IPS-20b (cell line): Measurements from ENCODE around the gene MSRB3.
"Not testable (repeated sequence)": the region's sequence is repeated elsewhere in the genome, so short reads cannot be mapped to it uniquely, and the experiment has no call there.

ENCODE experiments used
- H3K27ac ChIP-seq: one replicate; pipeline ENCODE4 v1.5.1; 2013; ENCODE audit warnings: low read length
- H3K27me3 ChIP-seq: 2 replicates; pipeline ENCODE4 v1.6.1; 2013; ENCODE audit warnings: mild to moderate bottlenecking, low read length, inconsistent platforms; ENCODE audit not compliant: insufficient read depth
- H3K36me3 ChIP-seq: 2 replicates; pipeline ENCODE4 v1.6.1; 2013; ENCODE audit warnings: low read depth, mild to moderate bottlenecking, inconsistent platforms, low read length, moderate library complexity; ENCODE audit not compliant: insufficient read depth
- H3K4me1 ChIP-seq: 2 replicates; pipeline ENCODE4 v1.6.1; 2013; ENCODE audit warnings: mild to moderate bottlenecking, control low read depth, inconsistent platforms, low read length, moderate library complexity; ENCODE audit not compliant: insufficient read depth
- H3K4me3 ChIP-seq: 2 replicates; pipeline ENCODE4 v1.5.1; 2013; ENCODE audit warnings: mild to moderate bottlenecking, low read length, inconsistent platforms
- H3K9ac ChIP-seq: 2 replicates; pipeline ENCODE4 v1.6.1; 2013; ENCODE audit warnings: low read depth, mild to moderate bottlenecking, inconsistent platforms, low read length, moderate library complexity
- H3K9me3 ChIP-seq: 2 replicates; pipeline ENCODE4 v1.6.1; 2013; ENCODE audit warnings: mild to moderate bottlenecking, low read depth, low read length, inconsistent platforms; ENCODE audit not compliant: insufficient read depth

Gene MSRB3

GRCh38 chr12:65269603-65270002 lies 8.9 kb upstream of the MSRB3 start:
- H3K9me3 ChIP-seq = no peaks in the 10 kb centered on the region
- H3K9ac ChIP-seq = no peak overlapping the region
- H3K4me1 ChIP-seq = no peaks in the 10 kb centered on the region
- H3K36me3 ChIP-seq = no peaks in the 10 kb centered on the region
- H3K4me3 ChIP-seq = no peak overlapping the region
- no peaks in the 10 kb centered on the region for H3K27me3 ChIP-seq
- H3K27ac ChIP-seq = no peak overlapping the region

GRCh38 chr12:65274602-65275272 lies 3.7 kb upstream of the MSRB3 start:
- Histone ChIP-seq H3K9me3 (no peaks in the 10 kb centered on the region), H3K9ac (no peak overlapping the region), H3K4me1 (peaks cover 11% of the 10 kb centered on the region), H3K4me3 (no peak overlapping the region), H3K27me3 (peaks cover 25% of the 10 kb centered on the region), H3K36me3 (no peaks in the 10 kb centered on the region), H3K27ac (no peak overlapping the region)

- no peak overlapping the region for H3K27ac ChIP-seq
- H3K27me3 ChIP-seq = peaks cover 34% of the 10 kb centered on the region
- H3K9me3 ChIP-seq = no peaks in the 10 kb centered on the region
- H3K4me3 ChIP-seq = no peak overlapping the region
- H3K9ac ChIP-seq = no peak overlapping the region
- no peaks in the 10 kb centered on the region for H3K36me3 ChIP-seq
- H3K4me1 ChIP-seq = peaks cover 11% of the 10 kb centered on the region
Measured at GRCh38 chr12:65275627-65276026, 2.9 kb upstream of the MSRB3 start.

- peaks cover 11% of the 10 kb centered on the region for H3K4me1 ChIP-seq
- no peak overlapping the region for H3K9ac ChIP-seq
- no peak overlapping the region for H3K27ac ChIP-seq
- peaks cover 35% of the 10 kb centered on the region for H3K27me3 ChIP-seq
- H3K36me3 ChIP-seq = no peaks in the 10 kb centered on the region
- H3K9me3 ChIP-seq = no peaks in the 10 kb centered on the region
- no peak overlapping the region for H3K4me3 ChIP-seq
Measured at GRCh38 chr12:65276916-65277530, 1.5 kb upstream of the MSRB3 start.

- no peaks in the 10 kb centered on the region for H3K9me3 ChIP-seq
- H3K4me1 ChIP-seq = peaks cover 11% of the 10 kb centered on the region
- peak overlapping the region; percentile 88 for H3K4me3 ChIP-seq
- peak overlapping the region; percentile 67; the same call in 1 of the 2 replicates for H3K9ac ChIP-seq
- no peaks in the 10 kb centered on the region for H3K36me3 ChIP-seq
- H3K27me3 ChIP-seq = peaks cover 35% of the 10 kb centered on the region
- no peak overlapping the region for H3K27ac ChIP-seq
Measured at GRCh38 chr12:65277994-65278575, 398 bp upstream of the MSRB3 start.

- Histone ChIP-seq H3K9me3 (no peaks in the 10 kb centered on the region), H3K4me3 (peak overlapping the region; percentile 88), H3K9ac (peak overlapping the region; percentile 37; the same call in 1 of the 2 replicates), H3K27ac (no peak overlapping the region), H3K36me3 (no peaks in the 10 kb centered on the region), H3K27me3 (peaks cover 35% of the 10 kb centered on the region), H3K4me1 (peaks cover 11% of the 10 kb centered on the region)
Measured at GRCh38 chr12:65279369-65280112, 1.1 kb downstream of the MSRB3 start.

GRCh38 chr12:65280306-65280705 lies 1.8 kb downstream of the MSRB3 start:
- peaks cover 35% of the 10 kb centered on the region for H3K27me3 ChIP-seq
- no peak overlapping the region for H3K9ac ChIP-seq
- no peak overlapping the region for H3K4me3 ChIP-seq
- H3K4me1 ChIP-seq = peaks cover 11% of the 10 kb centered on the region
- no peaks in the 10 kb centered on the region for H3K36me3 ChIP-seq
- no peaks in the 10 kb centered on the region for H3K9me3 ChIP-seq
- H3K27ac ChIP-seq = no peak overlapping the region

- no peak overlapping the region for H3K9ac ChIP-seq
Measured at GRCh38 chr12:65282840-65283239, 4.4 kb downstream of the MSRB3 start.

GRCh38 chr12:65285532-65285931 lies 7.0 kb downstream of the MSRB3 start:
- H3K9ac ChIP-seq, H3K27ac ChIP-seq, H3K4me3 ChIP-seq, H3K27me3 ChIP-seq, H3K36me3 ChIP-seq, H3K9me3 ChIP-seq, H3K4me1 ChIP-seq: not testable (repeated sequence)

More at GRCh38 chr12:65282840-65283239, 4.4 kb downstream of the MSRB3 start:
- H3K27ac ChIP-seq = no peak overlapping the region
- no peak overlapping the region for H3K4me3 ChIP-seq
- H3K36me3 ChIP-seq = no peaks in the 10 kb centered on the region
- peaks cover 5% of the 10 kb centered on the region for H3K4me1 ChIP-seq
- no peaks in the 10 kb centered on the region for H3K9me3 ChIP-seq
- peaks cover 19% of the 10 kb centered on the region for H3K27me3 ChIP-seq

GRCh38 chr12:65287426-65287825 lies 8.9 kb downstream of the MSRB3 start:
- Histone ChIP-seq H3K9ac (no peak overlapping the region), H3K27ac (no peak overlapping the region), H3K4me3 (no peak overlapping the region), H3K9me3 (no peaks in the 10 kb centered on the region), H3K36me3 (no peaks in the 10 kb centered on the region), H3K27me3 (no peaks in the 10 kb centered on the region), H3K4me1 (no peaks in the 10 kb centered on the region)

GRCh38 chr12:65292241-65292640 lies 13.8 kb downstream of the MSRB3 start:
- H3K9ac ChIP-seq = no peak overlapping the region
- H3K4me3 ChIP-seq = no peak overlapping the region
- H3K4me1 ChIP-seq = no peaks in the 10 kb centered on the region
- H3K36me3 ChIP-seq = no peaks in the 10 kb centered on the region
- H3K27ac ChIP-seq = no peak overlapping the region
- no peaks in the 10 kb centered on the region for H3K27me3 ChIP-seq
- H3K9me3 ChIP-seq = no peaks in the 10 kb centered on the region
